ENCODE data around the gene GPRC5D.

DNA sequence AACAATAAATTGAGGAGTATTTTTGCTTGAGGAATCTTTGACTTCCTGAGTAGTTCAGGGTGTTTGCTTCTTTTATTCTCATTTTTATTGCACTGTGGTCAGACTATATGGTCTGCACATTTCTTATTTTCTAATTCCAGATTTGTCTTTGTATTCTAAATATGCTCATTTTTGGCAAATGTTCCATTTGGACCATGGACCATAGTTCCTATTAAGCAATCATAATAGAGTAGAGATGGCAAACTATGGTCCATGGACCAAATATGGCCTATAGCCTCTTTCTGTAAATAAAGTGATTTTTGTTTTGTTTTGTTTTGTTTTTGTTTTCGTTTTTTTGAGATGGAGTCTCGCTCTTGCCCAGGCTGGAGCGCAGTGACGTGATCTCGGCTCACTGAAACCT is 58.5 kb downstream of the GPRC5D start:
- TF ChIP-seq, protein P1, sequence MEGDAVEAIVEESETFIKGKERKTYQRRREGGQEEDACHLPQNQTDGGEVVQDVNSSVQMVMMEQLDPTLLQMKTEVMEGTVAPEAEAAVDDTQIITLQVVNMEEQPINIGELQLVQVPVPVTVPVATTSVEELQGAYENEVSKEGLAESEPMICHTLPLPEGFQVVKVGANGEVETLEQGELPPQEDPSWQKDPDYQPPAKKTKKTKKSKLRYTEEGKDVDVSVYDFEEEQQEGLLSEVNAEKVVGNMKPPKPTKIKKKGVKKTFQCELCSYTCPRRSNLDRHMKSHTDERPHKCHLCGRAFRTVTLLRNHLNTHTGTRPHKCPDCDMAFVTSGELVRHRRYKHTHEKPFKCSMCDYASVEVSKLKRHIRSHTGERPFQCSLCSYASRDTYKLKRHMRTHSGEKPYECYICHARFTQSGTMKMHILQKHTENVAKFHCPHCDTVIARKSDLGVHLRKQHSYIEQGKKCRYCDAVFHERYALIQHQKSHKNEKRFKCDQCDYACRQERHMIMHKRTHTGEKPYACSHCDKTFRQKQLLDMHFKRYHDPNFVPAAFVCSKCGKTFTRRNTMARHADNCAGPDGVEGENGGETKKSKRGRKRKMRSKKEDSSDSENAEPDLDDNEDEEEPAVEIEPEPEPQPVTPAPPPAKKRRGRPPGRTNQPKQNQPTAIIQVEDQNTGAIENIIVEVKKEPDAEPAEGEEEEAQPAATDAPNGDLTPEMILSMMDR (IDR thresholded peaks at IDR 0.05): no peak
- TF ChIP-seq POLR2AphosphoS5 (IDR thresholded peaks at IDR 0.05): no peak
- no peak for TF ChIP-seq POLR2A (IDR thresholded peaks at IDR 0.05)
- TF ChIP-seq EP300 (IDR thresholded peaks at IDR 0.05): no peak
